SW480 (cell line): Measurements from ENCODE around the gene SEMA4C.
A peak's percentile ranks its signal among the peaks of the same experiment; 100 is the strongest.

Experiments used
- DNase-seq: peaks from one replicate; pipeline ENCODE4 v3.0.0-alpha.2; 2016; ENCODE audit warnings: low spot score

The SEMA4C gene

GRCh38 chr2:96881349-96882195 is 11.7 kb upstream of the SEMA4C start:
- no peak for DNase-seq

GRCh38 chr2:96880891-96881273 is 11.0 kb upstream of the SEMA4C start:
- DNase-seq = no peak

GRCh38 chr2:96879545-96880040 is 9.7 kb upstream of the SEMA4C start:
- DNase-seq = no peak

DNA sequence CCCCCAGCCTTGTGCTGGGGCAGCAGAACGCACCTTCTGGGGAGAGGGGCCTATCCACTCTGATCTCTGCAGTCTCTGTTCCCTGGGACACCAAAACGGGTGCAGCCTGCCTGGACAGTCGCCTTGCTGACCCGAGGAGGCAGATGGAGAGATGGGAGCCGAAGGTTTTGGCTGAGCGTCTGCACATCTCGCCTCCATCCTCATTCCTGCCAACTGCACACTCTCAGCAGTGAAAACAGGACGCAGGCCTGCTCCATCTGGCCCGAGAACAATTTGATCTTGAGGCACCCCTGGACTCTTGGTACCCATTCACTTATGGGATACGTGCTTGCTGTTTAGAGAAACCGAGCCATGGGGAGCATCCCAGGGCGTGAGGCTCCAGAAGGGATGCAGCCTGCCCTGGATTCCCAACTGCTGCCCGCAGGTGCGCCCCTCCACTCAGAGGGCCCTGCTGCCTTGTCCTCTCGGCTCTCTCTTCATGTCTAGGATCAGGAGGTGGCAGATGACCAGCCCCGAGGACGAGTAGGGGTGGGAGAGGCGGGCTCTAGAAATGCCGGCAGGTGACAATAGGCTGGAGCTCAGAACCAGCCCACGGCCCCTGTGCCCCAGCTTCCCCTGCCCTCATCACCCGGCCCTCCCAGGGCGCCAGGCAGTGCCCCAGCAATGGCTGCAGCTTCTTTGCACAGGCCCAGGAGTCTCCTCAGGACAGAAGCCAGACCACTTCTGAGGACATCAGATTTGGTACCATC is 9.1 kb upstream of the SEMA4C start:
- DNase-seq = no peak

DNA sequence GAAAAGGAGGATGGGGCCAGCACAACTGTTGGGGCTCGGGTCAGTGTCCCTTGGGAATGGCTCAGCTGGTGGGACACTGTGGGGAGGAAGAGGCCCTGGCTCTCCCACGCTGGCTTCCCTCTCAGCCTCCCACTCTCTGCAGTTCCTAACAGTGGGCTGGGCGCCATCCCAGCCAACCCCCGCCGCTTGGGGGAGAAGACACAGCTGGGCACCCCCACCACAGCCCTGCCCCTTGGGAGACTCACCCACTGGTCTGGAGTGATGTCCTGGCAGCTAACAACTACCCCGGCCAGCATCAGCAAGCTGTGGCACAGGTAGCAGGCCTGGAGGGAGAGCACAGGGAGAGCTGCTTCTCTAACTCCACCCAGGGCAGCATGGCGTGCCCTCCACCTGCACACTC is 8.3 kb upstream of the SEMA4C start:
- DNase-seq = no peak

- DNase-seq = no peak
These were observed 7.8 kb upstream of the SEMA4C start for GRCh38 chr2:96877631-96878092.

- no peak for DNase-seq
These were observed 7.2 kb upstream of the SEMA4C start for GRCh38 chr2:96877042-96877451.

DNA sequence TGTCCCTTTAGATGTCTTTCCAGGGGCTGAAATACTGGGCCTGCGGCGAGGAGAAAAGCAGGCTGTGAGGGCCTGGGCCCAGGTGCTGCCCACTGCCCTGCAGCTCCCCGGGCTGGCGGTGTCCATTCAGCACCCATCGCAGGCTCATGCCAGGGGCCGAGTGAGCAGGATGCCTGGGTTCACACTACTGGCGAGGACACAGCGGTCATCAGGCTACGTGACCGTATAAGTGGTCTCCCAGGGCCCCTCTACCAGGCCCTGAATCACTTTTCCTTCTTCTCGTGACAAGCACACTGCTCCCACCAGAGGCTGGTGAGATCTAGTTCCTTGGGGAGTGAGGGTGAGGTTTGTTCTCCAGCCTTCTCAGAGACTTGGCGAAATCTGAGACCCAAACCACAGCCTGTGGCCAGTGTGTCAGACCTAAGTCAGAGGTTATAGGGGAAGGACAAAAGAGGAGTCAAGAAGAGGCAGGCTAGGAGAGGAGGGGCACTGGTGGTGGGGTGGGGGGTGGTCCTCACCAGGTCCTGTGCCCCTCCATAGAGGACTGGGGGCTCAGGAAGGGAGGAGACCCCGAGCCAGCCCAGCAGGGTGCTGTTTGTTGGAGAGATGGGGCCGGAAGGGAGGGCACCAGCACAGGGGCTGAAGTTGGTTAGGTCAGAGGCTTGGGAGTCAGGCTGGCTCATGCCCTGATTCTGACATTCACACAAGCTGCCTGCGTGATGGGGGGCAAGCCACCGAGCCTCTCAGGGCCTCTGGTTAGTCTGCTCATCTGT is 6.6 kb upstream of the SEMA4C start:
- no peak for DNase-seq

- no peak for DNase-seq
These were observed 5.8 kb upstream of the SEMA4C start for GRCh38 chr2:96875498-96876268.

GRCh38 chr2:96874198-96874831 is 4.4 kb upstream of the SEMA4C start:
- no peak for DNase-seq

DNA sequence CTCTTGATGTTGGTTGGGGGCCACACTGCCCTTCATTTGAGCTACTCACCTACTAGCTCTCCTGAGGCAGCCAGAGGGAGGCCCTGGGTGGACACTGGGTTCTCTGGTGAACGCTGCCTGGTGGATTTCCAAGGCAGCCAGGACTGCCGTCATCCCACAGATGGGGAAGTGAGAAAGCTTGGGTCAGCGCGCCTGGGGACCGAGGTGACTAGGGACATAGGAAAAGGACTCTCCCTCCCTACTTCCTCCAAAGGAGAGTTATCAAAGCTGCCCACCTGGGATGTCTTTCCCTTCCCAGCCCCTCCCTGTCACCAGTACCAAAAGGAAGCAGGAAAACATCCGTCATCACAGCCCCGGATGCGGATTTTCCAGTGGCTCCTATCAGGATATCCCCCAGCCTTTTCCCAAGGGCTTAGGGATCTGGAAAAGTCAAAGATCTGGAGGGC is 3.8 kb upstream of the SEMA4C start:
- DNase-seq = no peak

DNA sequence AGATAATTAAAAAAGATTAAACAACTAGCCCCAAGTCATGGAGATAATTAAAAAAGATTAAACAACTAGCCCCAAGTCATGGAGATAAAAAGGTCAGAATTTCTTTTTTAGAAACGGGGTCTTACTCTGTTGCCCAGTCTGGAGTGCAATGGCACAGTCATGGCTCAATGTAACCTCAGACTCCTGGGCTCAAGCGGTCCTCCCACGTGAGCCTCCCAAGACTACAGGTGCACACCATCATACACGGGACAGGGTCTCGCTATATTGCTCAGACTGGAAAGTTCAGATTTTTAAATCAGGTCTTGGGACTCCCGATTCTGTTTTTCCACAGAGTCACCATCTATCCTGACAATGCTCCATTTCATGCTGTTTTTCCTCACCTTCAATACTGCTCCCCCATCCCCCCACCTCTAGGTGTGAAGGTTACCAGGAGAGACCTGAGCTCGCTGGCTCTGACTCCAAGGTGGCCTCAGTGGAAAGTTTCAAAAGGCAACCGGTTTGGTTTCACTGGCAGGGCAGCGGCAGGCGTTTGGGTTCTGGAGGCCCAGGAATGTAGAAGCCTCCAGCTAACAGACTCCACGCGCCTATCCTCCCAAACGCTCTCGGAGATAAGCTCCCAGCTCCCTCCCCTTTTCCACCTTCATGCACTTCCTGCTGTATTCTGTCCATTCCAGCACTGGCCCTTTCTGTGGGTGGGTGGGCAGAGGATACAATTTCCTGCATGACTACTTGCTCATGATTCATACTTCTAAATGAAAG is 2.9 kb upstream of the SEMA4C start:
- no peak for DNase-seq

DNA sequence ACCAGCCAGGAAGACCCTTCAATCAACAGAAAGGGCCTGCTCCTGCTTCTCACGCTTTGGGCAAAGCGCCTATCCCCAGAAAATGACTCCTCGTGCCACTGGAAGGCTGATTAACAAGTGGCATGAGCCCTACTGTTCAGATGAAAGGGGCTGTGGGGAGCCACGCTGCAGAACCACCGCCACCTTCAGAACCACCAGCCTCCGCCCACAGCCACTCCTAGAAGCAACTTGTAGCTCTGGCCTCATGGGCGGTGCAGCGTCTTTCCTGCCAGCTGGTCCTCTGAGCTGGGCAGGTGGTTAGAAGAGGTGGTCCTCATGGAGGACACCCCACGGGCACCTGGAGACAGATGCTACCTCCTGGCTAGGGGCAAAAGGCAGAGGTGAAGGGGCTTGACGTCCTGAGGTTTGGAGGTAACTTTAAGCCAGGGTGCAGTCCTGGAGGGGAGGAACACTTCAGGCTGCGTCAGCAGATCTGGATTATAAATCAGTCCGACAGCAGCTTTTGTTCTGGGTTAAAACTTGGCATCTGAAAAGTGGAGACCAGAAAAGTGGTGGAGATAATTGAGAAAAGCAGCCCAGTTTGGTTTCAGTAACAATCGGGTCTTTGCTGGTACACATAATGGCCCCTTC is 861 bp upstream of the SEMA4C start:
- peak; percentile 86 for DNase-seq

DNA sequence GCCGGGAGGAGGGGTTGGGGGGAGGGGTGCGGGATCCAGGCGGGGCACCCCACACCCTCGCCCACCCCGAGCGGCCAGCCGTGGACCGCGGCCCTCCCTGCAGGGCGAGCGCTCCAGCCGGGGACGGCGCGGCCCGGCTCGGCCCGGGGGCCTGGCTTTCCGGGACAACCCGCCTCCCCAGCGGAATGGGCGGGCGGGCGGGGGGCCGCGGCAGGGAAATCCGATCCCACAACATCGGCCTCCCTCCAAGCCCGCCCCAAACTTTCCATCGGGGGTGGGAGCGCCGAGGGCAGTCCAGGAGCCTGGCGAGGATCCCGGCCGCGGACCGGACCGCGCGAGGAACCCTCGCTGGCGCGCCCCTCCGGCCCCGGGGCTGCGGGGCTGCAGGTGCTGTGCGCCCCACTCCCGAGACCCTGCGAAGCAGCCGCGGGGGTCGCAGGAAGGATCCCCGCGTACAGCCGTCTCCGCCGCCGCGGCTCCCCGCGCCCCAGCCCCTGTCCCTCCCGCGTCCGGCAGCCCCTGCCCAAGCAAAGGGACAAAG is 529 bp downstream of the SEMA4C start:
- peak; percentile 49 for DNase-seq

DNA sequence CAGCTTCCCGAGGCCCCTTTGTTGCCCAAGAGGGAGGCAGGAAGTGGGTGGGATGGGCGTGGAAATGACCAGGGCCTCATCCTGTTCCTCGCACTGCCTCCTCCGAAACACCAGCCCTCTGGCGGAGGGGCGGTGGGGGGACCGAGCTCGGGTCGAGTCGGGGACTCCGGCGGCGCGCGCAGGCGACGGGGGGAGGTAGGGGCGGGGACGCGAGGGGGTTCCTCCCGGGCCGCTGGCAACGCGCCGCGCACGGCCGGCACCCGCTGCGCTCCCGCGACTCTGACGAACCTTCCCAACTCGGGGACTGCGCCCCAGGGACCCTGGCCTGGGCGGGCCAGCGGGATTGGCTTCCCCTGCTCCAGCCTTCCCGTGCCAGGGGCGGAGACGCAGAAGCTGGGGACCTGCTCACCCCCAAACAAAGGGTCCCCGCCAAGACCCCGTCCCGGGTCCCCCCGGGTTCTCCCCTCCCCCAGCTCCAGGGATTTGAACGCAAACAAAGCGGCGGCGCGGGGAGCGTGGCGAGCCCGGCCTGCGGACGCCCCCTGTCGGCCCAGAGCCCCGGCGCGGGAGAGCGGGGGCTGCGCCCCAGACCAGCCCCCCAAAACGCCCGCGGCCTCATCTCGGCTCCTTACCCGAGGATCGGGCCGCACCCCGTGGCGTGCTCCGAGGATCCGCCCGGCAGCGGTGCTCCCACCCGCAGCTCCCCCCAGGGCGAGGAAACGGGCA is 1.2 kb downstream of the SEMA4C start:
- DNase-seq = peak; percentile 85

DNA sequence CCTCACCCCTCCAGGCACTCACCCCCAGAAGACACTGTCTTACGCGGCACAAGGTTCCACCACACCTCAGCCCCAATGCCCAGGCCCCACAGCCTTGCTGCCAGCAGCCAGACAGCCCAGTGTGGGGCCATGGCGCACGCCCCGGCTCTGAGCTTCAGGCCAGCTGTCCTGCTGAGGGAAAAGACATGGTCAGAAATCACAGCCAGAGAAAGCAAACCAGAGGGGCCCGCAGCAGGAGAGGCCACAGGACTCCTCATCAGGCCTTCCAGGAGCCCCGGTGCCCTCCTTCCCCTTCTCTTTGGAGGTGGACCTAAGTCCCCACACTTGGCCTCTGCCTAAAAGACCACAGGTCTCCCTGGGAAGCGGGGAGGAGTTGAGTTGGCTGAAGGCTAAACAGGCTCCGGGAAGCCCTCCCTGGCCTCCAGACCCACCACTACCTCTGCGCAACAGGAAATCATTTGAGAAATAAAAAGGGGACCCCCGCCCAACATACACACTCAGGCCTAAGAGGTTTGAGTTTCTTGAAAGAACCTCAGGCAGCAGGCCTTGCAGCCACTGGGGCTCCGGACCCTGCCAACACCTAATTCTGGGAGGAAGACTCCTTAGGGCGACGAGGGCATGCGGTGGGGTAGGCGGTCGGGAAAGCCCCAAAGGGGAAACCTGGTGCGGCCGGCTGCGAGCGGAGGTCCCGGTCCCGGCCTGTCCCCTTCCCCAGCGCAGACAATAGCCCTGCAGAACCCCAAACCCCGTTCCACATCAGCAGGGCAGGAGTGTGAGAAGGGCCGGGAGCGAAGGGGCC is 1.9 kb downstream of the SEMA4C start:
- no peak for DNase-seq

GRCh38 chr2:96866986-96867755 is 2.7 kb downstream of the SEMA4C start:
- no peak for DNase-seq
